ENCODE results near the gene RPL13. TPM values are rescaled to one million over a fixed set of nuclear protein-coding genes. Genes with fewer than 3 reads are reported as not detected.

Gene RPL13
- total RNA-seq, 5 donors from 2014 or later (not counting 1 experiment from before 2014, with no cell fraction given), result 4,444 to 6,530 (median 5,942) TPM

DNA sequence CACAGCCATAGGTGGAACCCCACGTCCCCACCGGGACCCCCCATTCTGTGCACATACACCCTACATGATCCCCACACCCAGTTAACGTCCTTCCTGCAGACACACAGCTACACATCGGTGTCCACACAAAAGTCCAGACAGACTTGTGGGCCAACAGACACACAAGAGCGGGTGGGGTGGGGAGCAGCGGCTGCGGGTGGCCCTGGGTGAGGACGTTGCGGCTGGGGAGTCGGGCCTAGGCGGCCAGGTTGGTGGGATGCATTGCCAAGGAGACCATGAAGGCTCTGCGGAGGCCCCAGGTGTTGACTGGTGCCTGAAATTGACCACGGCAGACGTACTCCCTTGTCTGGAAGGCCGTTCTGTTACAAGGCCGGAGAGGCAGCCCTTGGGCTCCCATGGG lies 44.3 kb downstream of the RPL13 start:
- peaks cover 0 to 2% of the 10 kb centered on the region in 2 experiments for H3K27me3 ChIP-seq (replicated peaks in 1 of 2; ENCODE audit: control insufficient read depth in 2 of 2, extremely low read depth in 1 of 2, insufficient read depth in 2 of 2, low read length in 1 of 2)
- Mint-ChIP-seq H3K27ac (no peak overlapping the region), H3K4me3 (no peak overlapping the region), H3K27me3 (no peaks in the 10 kb centered on the region), H3K4me1 (peaks cover 14 to 19% (median 14%) of the 10 kb centered on the region in 3 donors), H3K36me3 (no peaks in the 10 kb centered on the region), H3K9me3 (no peaks in the 10 kb centered on the region)
- no peak for DNase-seq
- H3K4me1 ChIP-seq (ENCODE audit: control insufficient read depth in 1 of 2, extremely low read depth in 1 of 2, insufficient read depth in 2 of 2, low read length in 2 of 2), result peaks cover 0 to 16% of the 10 kb centered on the region in 2 experiments
- 90% methylated on average over 14 of the region's 16 CpGs for WGBS (ENCODE audit: insufficient coverage)
- H3K9me3 ChIP-seq, result no peaks in the 10 kb centered on the region
- no peaks in the 10 kb centered on the region for H3K36me3 ChIP-seq (ENCODE audit: control insufficient read depth in 2 of 2, extremely low read depth in 1 of 2, insufficient read depth in 1 of 2, low read length in 1 of 2)
- H3K4me3 ChIP-seq (ENCODE audit: control insufficient read depth in 1 of 2, extremely low read depth in 1 of 2, low read length in 1 of 2), result no peak overlapping the region
- no peak for ATAC-seq (replicated peaks in 1 of 4)
- CTCF ChIA-PET, result no interaction called here
- no peak overlapping the region for H3K27ac ChIP-seq (ENCODE audit: low read length)
- POLR2A ChIA-PET, result no interaction called here

DNA sequence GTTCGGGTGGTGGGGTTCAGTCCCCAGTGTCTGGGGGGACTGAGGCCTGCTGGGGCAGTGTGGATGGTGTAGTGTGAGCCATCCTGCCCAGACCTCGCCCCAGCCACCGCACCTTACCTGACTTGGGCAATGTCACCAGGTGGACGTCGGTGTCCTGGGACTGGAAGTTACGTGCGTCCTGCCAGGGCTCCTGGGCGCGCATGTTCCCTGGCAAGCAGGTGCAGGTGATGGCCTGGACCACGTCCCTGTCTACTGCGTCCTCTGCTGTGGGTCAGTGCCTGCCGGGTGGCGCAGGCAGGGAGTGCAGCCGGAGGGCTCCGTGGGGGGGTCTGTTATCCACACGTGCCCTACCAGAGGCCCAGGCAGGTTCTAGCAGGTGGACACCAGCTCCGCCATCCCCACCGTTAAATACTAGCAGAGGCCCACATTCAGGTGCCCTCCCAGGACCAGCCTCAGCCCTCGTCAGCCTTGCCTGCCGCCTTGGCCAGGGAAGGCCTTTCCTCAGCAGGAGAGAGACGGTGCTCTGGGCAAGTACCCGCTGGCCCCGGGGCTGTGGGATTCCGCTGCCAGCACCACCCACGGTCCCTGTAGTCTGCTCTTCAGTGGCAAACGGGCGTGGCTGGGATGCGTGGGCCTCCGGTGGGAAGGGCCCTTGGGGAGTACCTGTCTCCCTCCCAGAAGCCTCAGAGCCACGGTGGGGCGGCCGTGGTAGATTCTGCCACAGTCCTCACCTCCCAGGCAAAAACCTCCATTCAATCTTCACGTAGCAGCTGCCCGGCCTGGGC lies 44.9 kb downstream of the RPL13 start:
- WGBS (ENCODE audit: insufficient coverage), result 87% methylated on average over 28 of the region's 34 CpGs
- H3K27ac ChIP-seq (ENCODE audit: low read length), result no peak overlapping the region
- Mint-ChIP-seq H3K4me3 (no peak overlapping the region), H3K27ac (no peak overlapping the region), H3K9me3 (no peaks in the 10 kb centered on the region), H3K4me1 (peaks cover 14% of the 10 kb centered on the region in 3 donors), H3K36me3 (no peaks in the 10 kb centered on the region), H3K27me3 (no peaks in the 10 kb centered on the region)
- POLR2A ChIA-PET, result no interaction called here
- no peak overlapping the region for H3K4me3 ChIP-seq (ENCODE audit: control insufficient read depth in 1 of 2, extremely low read depth in 1 of 2, low read length in 1 of 2)
- H3K36me3 ChIP-seq (ENCODE audit: control insufficient read depth in 2 of 2, extremely low read depth in 1 of 2, insufficient read depth in 1 of 2, low read length in 1 of 2), result no peaks in the 10 kb centered on the region
- H3K9me3 ChIP-seq, result no peaks in the 10 kb centered on the region
- CTCF ChIA-PET, result no interaction called here
- no peak for ATAC-seq (replicated peaks in 1 of 4)
- DNase-seq, result no peak
- H3K4me1 ChIP-seq (ENCODE audit: control insufficient read depth in 1 of 2, extremely low read depth in 1 of 2, insufficient read depth in 2 of 2, low read length in 2 of 2), result peaks cover 0 to 16% of the 10 kb centered on the region in 2 experiments
- H3K27me3 ChIP-seq (replicated peaks in 1 of 2; ENCODE audit: control insufficient read depth in 2 of 2, extremely low read depth in 1 of 2, insufficient read depth in 2 of 2, low read length in 1 of 2), result peaks cover 0 to 2% of the 10 kb centered on the region in 2 experiments

DNA sequence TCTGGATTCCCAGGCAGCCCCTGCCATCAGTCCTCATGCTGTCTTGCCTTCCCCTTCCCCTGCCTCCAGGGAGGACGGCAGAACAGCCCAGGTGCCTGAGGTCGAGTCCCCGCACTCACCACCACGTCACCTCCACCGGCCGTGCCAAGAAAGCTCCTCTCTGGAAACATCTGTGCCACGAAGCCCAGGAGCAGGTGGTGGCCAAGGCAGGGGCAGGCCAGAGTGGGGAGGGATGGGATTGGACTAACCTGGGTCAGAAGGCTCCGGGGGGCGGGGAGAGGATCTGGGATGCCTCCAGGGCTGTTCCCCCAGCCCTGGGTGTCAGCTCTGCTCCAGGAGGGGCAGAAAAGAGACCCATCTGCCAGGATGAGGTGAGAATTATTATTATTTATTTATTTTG lies 45.5 kb downstream of the RPL13 start:
- Mint-ChIP-seq H3K27me3 (no peaks in the 10 kb centered on the region), H3K27ac (no peak overlapping the region), H3K9me3 (no peaks in the 10 kb centered on the region), H3K4me3 (no peak overlapping the region), H3K4me1 (peaks cover 13 to 14% (median 14%) of the 10 kb centered on the region in 3 donors), H3K36me3 (no peaks in the 10 kb centered on the region)
- H3K36me3 ChIP-seq (ENCODE audit: control insufficient read depth in 2 of 2, extremely low read depth in 1 of 2, insufficient read depth in 1 of 2, low read length in 1 of 2), result no peaks in the 10 kb centered on the region
- peaks cover 0 to 2% of the 10 kb centered on the region in 2 experiments for H3K27me3 ChIP-seq (replicated peaks in 1 of 2; ENCODE audit: control insufficient read depth in 2 of 2, extremely low read depth in 1 of 2, insufficient read depth in 2 of 2, low read length in 1 of 2)
- 73% methylated on average over 3 of the region's 9 CpGs for WGBS (ENCODE audit: insufficient coverage)
- H3K4me1 ChIP-seq (ENCODE audit: control insufficient read depth in 1 of 2, extremely low read depth in 1 of 2, insufficient read depth in 2 of 2, low read length in 2 of 2), result peaks cover 0 to 16% of the 10 kb centered on the region in 2 experiments
- H3K9me3 ChIP-seq, result no peaks in the 10 kb centered on the region
- no peak for ATAC-seq (replicated peaks in 1 of 4)
- ChIA-PET POLR2A (no interaction called here), CTCF (no interaction called here)
- no peak overlapping the region for H3K27ac ChIP-seq (ENCODE audit: low read length)
- no peak for DNase-seq
- H3K4me3 ChIP-seq (ENCODE audit: control insufficient read depth in 1 of 2, extremely low read depth in 1 of 2, low read length in 1 of 2), result no peak overlapping the region

DNA sequence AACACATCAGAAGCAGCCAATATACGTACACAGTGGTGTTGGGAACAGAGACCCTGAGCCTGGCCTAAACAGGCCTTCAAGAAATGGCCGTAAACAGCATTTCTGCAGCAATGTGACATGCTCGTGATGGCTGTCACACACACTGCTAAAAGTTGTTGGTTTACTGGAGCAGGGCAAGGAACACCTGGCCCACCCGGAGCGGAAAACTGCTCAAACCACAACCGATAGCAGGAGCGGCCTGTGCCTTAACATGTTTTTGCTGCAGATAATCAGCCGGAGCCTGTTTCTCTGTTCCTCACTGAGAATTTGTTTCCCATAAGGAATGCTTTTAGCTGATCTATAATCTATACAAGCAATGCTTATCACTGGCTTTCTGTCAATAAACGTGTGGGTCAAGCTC lies 47.0 kb downstream of the RPL13 start:
- Mint-ChIP-seq H3K27ac (no peak overlapping the region), H3K27me3 (no peaks in the 10 kb centered on the region), H3K36me3 (no peaks in the 10 kb centered on the region), H3K4me3 (no peak overlapping the region), H3K9me3 (peaks cover 0 to under 1% (median 0%) of the 10 kb centered on the region in 3 donors), H3K4me1 (peaks cover 7 to 8% (median 7%) of the 10 kb centered on the region in 3 donors)
- peaks cover 0 to under 1% of the 10 kb centered on the region in 2 experiments for H3K27me3 ChIP-seq (replicated peaks in 1 of 2; ENCODE audit: control insufficient read depth in 2 of 2, extremely low read depth in 1 of 2, insufficient read depth in 2 of 2, low read length in 1 of 2)
- no peak overlapping the region for H3K27ac ChIP-seq (ENCODE audit: low read length)
- WGBS (ENCODE audit: insufficient coverage), result 55% methylated on average over 9 of the region's 9 CpGs
- no peak overlapping the region for H3K4me3 ChIP-seq (ENCODE audit: control insufficient read depth in 1 of 2, extremely low read depth in 1 of 2, low read length in 1 of 2)
- peaks cover 0 to 8% of the 10 kb centered on the region in 2 experiments for H3K4me1 ChIP-seq (ENCODE audit: control insufficient read depth in 1 of 2, extremely low read depth in 1 of 2, insufficient read depth in 2 of 2, low read length in 2 of 2)
- no peak for ATAC-seq (replicated peaks in 1 of 4)
- no peaks in the 10 kb centered on the region for H3K9me3 ChIP-seq
- no peaks in the 10 kb centered on the region for H3K36me3 ChIP-seq (ENCODE audit: control insufficient read depth in 2 of 2, extremely low read depth in 1 of 2, insufficient read depth in 1 of 2, low read length in 1 of 2)
- ChIA-PET CTCF (interaction anchor here in 1 of 2 donors (0.6 kb wide), 1 partner anchor 12 kb away, joined by 8 read pairs; no protein-coding TSS in a partner anchor), POLR2A (no interaction called here)
- DNase-seq, result no peak

DNA sequence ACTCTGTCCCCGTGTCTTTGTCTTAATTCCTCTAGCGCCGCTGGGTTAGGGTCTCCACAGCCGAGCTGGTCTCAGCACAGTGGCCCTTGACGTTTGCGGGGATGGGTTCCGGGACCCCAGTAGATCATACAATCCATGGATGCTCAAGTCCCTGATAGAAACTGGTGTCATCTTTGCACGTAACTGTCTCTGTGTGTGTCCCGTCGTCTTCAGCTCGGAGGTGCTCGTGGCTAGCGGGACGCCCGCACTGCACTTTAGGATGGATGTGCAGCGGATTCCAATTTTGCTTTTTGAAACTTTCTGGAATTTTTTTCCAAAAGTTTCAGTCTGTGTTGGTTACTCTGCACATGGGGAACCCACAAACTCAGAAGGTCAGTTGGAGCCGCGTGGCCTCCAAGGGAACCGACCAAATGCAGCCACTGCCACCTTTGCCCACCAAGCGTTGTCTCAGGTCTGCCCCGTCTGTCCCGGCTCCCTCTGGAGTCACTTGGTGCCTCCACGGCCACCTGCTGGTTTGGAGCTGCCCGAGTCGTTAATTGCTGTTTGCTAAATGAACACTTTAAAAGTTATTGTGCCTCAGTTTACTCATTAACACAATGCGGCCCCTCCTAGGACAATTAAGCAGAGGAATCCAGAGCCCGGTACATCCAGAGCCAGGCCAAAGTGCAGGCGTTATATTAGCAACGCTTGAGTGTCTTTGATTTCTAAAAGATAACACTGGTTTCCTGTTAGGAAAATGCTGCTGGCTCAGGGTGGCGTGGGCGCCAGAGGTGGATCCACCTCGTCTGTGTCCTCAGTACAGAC lies 47.7 kb downstream of the RPL13 start:
- Mint-ChIP-seq H3K4me1 (peaks cover under 1 to 2% (median under 1%) of the 10 kb centered on the region in 3 donors), H3K27ac (no peak overlapping the region), H3K4me3 (no peak overlapping the region), H3K9me3 (peaks cover 0 to 4% (median 0%) of the 10 kb centered on the region in 3 donors), H3K36me3 (no peaks in the 10 kb centered on the region), H3K27me3 (no peaks in the 10 kb centered on the region)
- H3K4me1 ChIP-seq (ENCODE audit: control insufficient read depth in 1 of 2, extremely low read depth in 1 of 2, insufficient read depth in 2 of 2, low read length in 2 of 2), result peaks cover 0 to 2% of the 10 kb centered on the region in 2 experiments
- ChIA-PET CTCF (interaction anchor here in 1 of 2 donors (0.6 kb wide), 1 partner anchor 11 kb away, joined by 8 read pairs; no protein-coding TSS in a partner anchor), POLR2A (no interaction called here)
- no peaks in the 10 kb centered on the region for H3K36me3 ChIP-seq (ENCODE audit: control insufficient read depth in 2 of 2, extremely low read depth in 1 of 2, insufficient read depth in 1 of 2, low read length in 1 of 2)
- H3K4me3 ChIP-seq (ENCODE audit: control insufficient read depth in 1 of 2, extremely low read depth in 1 of 2, low read length in 1 of 2), result no peak overlapping the region
- no peak for ATAC-seq (replicated peaks in 1 of 4)
- 90% methylated on average over 28 of the region's 32 CpGs for WGBS (ENCODE audit: insufficient coverage)
- no peak overlapping the region for H3K27ac ChIP-seq (ENCODE audit: low read length)
- no peaks in the 10 kb centered on the region for H3K27me3 ChIP-seq (replicated peaks in 1 of 2; ENCODE audit: control insufficient read depth in 2 of 2, extremely low read depth in 1 of 2, insufficient read depth in 2 of 2, low read length in 1 of 2)
- no peaks in the 10 kb centered on the region for H3K9me3 ChIP-seq
- no peak for DNase-seq

DNA sequence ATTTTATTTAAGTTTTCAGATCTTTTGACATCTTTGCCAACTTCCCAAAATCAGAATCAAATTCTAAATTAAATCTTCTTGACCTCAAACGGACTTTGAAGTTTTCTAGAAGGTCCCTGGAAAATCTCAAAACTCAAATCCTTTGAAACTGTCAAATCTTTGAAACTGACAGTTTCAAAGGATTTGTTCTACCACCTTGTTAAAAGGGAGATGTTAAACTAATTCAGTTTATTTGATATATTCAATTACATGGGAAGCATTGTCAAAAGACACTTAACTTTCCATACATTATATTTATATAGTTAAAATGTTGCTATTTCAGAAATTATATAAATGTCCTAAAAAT lies 49.6 kb downstream of the RPL13 start:
- H3K27me3 ChIP-seq (replicated peaks in 1 of 2; ENCODE audit: control insufficient read depth in 2 of 2, extremely low read depth in 1 of 2, insufficient read depth in 2 of 2, low read length in 1 of 2), result peaks cover 0 to under 1% of the 10 kb centered on the region in 2 experiments
- ATAC-seq (replicated peaks in 1 of 4) (no peak), DNase-seq (no peak)
- no peaks in the 10 kb centered on the region for H3K36me3 ChIP-seq (ENCODE audit: control insufficient read depth in 2 of 2, extremely low read depth in 1 of 2, insufficient read depth in 1 of 2, low read length in 1 of 2)
- H3K4me3 ChIP-seq (ENCODE audit: control insufficient read depth in 1 of 2, extremely low read depth in 1 of 2, low read length in 1 of 2), result no peak overlapping the region
- no peaks in the 10 kb centered on the region for H3K9me3 ChIP-seq
- peaks cover 0 to 2% of the 10 kb centered on the region in 2 experiments for H3K4me1 ChIP-seq (ENCODE audit: control insufficient read depth in 1 of 2, extremely low read depth in 1 of 2, insufficient read depth in 2 of 2, low read length in 2 of 2)
- Mint-ChIP-seq H3K4me3 (no peak overlapping the region), H3K36me3 (no peaks in the 10 kb centered on the region), H3K9me3 (peaks cover 0 to 4% (median 0%) of the 10 kb centered on the region in 3 donors), H3K27ac (no peak overlapping the region), H3K27me3 (no peaks in the 10 kb centered on the region), H3K4me1 (peaks cover 0 to 1% (median 0%) of the 10 kb centered on the region in 3 donors)
- no peak overlapping the region for H3K27ac ChIP-seq (ENCODE audit: low read length)
- CTCF ChIA-PET, result no interaction called here
- POLR2A ChIA-PET, result no interaction called here
- WGBS (ENCODE audit: insufficient coverage), result no CpG with 5 or more reads among the region's 1 CpG

All from T-cell (primary cell).